ENCODE measurements around the gene LMX1B.
A peak's percentile ranks its signal among the peaks of the same experiment; 100 is the strongest.

LMX1B gene

DNA sequence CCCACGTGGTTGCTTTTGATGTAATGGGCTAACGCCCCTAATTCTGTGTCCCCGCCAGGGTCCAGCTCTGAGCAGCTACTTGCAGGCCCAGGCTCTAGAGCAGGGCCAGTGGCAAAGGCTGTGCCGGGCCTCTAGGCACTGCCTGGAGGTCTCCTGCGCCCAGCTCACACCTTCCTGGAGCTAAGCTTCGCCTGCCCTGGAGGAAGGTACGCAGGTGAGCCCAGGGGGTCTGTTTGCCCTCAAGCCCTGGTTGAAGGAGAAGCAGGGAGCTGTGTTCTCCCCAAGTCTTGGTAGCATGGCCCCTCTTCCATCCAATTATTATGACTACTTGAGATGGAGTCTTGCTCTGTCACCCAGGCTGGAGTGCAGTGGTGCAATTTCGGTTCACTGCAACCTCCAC is 5.2 kb upstream of the LMX1B start:
- DNase-seq (ENCODE audit: low read depth), result no peak
- TF ChIP-seq, protein P1, sequence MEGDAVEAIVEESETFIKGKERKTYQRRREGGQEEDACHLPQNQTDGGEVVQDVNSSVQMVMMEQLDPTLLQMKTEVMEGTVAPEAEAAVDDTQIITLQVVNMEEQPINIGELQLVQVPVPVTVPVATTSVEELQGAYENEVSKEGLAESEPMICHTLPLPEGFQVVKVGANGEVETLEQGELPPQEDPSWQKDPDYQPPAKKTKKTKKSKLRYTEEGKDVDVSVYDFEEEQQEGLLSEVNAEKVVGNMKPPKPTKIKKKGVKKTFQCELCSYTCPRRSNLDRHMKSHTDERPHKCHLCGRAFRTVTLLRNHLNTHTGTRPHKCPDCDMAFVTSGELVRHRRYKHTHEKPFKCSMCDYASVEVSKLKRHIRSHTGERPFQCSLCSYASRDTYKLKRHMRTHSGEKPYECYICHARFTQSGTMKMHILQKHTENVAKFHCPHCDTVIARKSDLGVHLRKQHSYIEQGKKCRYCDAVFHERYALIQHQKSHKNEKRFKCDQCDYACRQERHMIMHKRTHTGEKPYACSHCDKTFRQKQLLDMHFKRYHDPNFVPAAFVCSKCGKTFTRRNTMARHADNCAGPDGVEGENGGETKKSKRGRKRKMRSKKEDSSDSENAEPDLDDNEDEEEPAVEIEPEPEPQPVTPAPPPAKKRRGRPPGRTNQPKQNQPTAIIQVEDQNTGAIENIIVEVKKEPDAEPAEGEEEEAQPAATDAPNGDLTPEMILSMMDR (IDR thresholded peaks at IDR 0.05; ENCODE audit: control insufficient read depth, insufficient read depth, low read depth, low read length, missing control alignments), result no peak

DNA sequence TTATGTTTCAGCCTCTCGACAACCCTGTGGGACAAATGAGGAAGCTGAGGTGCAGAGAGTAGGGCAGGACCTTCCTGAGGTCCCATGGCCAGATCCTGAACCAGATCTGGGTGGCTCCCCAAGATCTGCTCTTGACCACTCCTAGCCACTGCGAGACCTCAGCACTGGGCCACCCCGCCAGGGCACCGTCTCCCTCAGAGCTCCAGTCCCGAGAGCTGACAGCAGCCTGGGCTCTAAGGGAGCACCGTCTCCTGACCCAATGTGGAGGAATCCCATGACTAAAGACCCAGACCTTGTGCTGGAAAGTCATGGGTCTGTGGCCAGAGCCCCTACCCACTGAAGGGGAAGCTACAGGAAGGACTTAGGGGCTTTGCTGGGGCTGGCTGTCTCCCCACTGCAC is 4.5 kb upstream of the LMX1B start:
- TF ChIP-seq, protein P1 (IDR thresholded peaks at IDR 0.05; ENCODE audit: control insufficient read depth, insufficient read depth, low read depth, low read length, missing control alignments), result no peak
- no peak overlapping the region for H3K4me3 ChIP-seq (ENCODE audit: control insufficient read depth, low read depth, low read length)
- DNase-seq (ENCODE audit: low read depth), result no peak

More for the DNA sequence above, 5.2 kb upstream of the LMX1B start:
- H3K4me3 ChIP-seq (ENCODE audit: control insufficient read depth, low read depth, low read length), result no peak overlapping the region

DNA sequence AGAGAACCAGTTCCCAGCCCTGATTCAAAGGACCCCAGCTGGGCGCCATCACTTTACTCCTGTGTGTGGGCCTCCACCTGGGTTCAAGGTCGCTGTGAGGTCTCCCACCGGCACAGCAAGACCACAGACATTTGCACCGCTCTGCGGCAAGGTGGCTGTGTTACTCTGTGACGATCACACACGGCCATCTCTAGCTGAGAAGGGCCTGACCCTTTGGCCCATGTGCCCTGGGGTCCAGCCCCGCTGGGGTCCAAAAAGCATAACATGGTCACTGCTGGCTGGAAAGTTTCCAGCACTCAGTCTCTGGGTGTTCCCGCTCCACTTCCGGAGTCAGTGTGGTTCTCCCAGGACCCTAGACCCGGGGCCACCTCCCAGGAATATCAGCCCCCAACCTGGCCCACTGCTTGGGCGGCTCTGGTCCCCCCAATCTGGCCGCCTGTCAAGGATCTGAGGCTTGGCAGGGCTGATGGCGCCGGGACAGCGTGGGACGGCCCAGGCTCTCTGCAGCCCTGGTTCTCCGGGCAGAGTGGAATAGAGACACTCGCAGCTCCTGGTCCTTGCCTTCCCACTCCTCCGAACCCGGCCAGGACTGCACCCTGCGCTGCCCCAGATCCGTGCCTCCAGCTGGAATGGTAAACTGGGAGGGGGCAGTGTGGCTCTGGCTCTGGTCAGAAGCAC is 3.9 kb upstream of the LMX1B start:
- TF ChIP-seq, protein P1 (IDR thresholded peaks at IDR 0.05; ENCODE audit: control insufficient read depth, insufficient read depth, low read depth, low read length, missing control alignments), result no peak
- DNase-seq (ENCODE audit: low read depth), result no peak
- H3K4me3 ChIP-seq (ENCODE audit: control insufficient read depth, low read depth, low read length), result no peak overlapping the region

DNA sequence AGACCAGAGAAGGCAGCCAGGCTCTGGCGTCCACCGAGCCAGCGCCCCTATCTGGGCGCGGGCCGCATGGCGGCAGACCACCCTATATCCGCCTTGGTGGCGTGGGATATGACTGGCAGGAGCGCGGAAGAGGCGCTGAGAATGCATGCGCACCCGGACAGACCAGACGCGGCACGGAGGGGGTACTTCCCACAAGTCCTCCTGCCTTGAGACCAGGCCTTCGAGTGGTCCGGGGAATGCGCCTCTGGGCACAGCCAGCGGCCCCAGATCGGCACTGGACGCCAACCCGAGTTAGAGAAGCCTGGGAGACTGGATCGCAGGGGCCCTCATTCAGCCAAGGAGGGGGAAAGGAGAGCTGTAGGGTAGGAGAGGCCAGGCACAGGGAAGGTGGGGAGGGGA is 2.5 kb upstream of the LMX1B start:
- H3K4me3 ChIP-seq (ENCODE audit: control insufficient read depth, low read depth, low read length), result no peak overlapping the region
- TF ChIP-seq, protein P1 (IDR thresholded peaks at IDR 0.05; ENCODE audit: control insufficient read depth, insufficient read depth, low read depth, low read length, missing control alignments), result no peak
- DNase-seq (ENCODE audit: low read depth), result no peak

DNA sequence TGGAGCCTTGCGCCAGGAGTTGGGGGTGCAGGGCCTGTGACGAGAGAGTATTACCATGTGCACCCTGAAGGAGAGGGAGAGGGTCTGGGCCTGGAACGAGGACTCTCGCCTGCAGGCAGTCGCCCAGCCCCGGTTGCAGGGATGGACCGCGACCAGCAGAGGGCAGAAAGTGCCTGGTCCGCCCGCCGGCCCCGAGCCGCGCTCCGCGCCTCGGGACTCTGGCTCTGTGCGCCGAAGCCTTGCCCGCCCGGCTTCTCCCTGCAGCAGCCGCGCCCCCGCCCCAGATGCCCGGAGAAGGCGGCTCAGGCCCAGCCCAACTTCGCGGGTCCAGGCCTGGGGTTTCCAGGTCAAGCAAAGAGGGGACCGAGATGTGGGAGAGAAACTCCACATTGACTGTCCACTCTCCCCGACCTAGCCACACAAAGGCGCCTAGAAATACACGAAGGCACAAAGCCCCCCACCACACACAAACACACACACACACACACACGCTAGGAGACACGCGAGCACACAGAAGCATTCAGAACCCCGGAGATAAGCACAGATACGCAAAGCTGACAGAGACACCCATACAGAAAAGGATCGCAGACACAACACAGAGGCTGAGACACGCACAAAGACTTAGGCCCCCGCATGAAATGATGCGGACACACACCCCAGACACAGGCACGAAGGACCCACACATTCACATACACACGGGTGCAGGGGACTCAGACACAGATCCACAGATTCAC is 2.0 kb upstream of the LMX1B start:
- H3K4me3 ChIP-seq (ENCODE audit: control insufficient read depth, low read depth, low read length), result no peak overlapping the region
- DNase-seq (ENCODE audit: low read depth), result no peak
- TF ChIP-seq, protein P1 (IDR thresholded peaks at IDR 0.05; ENCODE audit: control insufficient read depth, insufficient read depth, low read depth, low read length, missing control alignments), result peak; percentile 72

DNA sequence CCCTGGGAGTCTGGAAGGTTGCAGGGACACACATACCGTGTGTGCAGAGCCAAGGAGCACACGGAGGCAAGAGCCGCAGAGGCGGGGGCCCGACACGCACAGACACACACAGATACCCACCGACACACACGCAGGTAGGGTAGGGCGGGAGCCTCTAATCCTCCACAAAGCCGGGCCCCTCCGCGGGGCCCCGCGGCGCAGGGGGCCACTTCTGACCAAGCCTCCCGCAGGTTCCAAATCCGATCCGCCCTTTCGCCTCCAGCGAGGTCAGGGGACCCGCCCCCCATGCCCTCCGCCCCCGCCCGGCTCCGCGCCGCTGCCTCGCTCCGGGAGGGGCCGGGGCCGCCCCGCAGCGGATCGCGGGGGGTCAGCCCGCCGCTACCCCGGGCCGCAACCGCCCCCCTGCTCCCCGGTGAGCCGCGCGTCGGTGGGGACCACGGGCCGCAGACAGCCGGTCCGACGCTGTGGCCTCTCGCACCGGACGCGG is 1.4 kb upstream of the LMX1B start:
- no peak overlapping the region for H3K4me3 ChIP-seq (ENCODE audit: control insufficient read depth, low read depth, low read length)
- TF ChIP-seq, protein P1 (IDR thresholded peaks at IDR 0.05; ENCODE audit: control insufficient read depth, insufficient read depth, low read depth, low read length, missing control alignments), result no peak
- DNase-seq (ENCODE audit: low read depth), result no peak
